ENCODE data around the gene NTN1.
A peak's percentile ranks its signal among the peaks of the same experiment; 100 is the strongest.

The NTN1 gene

GRCh38 chr17:9057310-9057709 is 36.0 kb downstream of the NTN1 start:
- Histone ChIP-seq H3K9me3 (replicated peaks in 1 of 11) (no peaks in the 10 kb centered on the region), H3K4me2 (no peak overlapping the region), H3K27ac (no peak overlapping the region), H3K36me3 (no peaks in the 10 kb centered on the region), H4K20me1 (no peaks in the 10 kb centered on the region), H3K4me3 (no peak overlapping the region), H3K27me3 (no peaks in the 10 kb centered on the region), H3K4me1 (no peaks in the 10 kb centered on the region), H3K9ac (no peak overlapping the region)
- TF ChIP-seq Cebpa-rat (IDR thresholded peaks at IDR 0.05): no peak

DNA sequence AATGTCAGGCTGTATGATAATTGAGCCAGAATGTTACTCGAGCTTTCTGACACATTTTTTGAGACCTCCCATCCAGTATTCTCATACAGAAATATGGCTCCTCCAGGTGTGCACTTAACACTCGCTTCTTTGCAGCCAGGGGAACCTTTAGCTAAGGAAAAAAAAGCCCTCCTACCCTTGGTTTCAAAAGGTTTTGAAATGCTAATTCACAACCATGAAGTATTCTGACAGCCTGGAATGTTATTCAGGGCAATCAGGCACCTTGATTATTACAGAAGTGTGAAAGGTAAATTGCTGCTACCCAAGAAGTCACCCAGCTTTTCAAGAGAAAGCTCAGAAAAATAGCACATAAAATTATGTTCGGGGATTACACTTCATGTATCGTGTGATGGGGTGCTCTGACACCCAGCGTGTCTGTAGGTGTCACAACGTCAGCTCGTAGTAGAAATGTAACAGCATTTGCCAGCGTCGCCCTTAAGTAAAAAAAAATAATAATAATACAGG is 41.1 kb downstream of the NTN1 start:
- Histone ChIP-seq H4K20me1 (no peaks in the 10 kb centered on the region), H3K27me3 (no peaks in the 10 kb centered on the region), H3K4me1 (no peaks in the 10 kb centered on the region), H3K27ac (no peak overlapping the region), H3K4me3 (no peak overlapping the region), H3K9ac (no peak overlapping the region), H3K36me3 (no peaks in the 10 kb centered on the region), H3K4me2 (no peak overlapping the region), H3K9me3 (replicated peaks in 1 of 11) (peaks cover 0 to 4% (median 0%) of the 10 kb centered on the region in 11 experiments; a peak in 1 of 22 replicates)
- no peak for TF ChIP-seq Cebpa-rat (IDR thresholded peaks at IDR 0.05)

DNA sequence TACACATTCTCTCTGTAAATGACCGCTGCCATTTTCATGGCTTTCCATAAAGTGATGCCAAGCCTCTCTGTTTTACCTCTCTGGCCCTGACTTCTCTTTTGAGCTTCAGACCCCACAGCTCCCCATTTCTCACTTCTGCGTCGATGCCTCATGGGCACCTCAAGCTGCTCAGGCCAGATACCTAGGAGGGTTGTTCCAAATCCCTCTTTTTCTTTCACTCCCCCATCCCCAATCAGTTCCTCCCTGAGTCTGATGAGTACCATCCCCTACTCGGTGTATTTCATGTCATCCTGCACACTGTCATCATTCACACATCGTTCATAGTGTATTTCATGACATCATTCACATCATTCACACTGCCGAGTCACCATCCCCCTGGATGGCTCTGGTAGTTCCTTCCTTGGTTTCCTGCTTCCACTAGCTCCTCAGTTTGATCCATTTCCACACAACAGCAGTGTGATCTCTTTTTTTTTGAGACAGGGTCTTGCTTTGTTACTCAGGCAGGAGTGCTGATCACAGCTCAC is 43.1 kb downstream of the NTN1 start:
- H3K9ac ChIP-seq: no peak overlapping the region
- H3K4me2 ChIP-seq: no peak overlapping the region
- no peak for TF ChIP-seq Cebpa-rat (IDR thresholded peaks at IDR 0.05)
- no peaks in the 10 kb centered on the region for H3K27me3 ChIP-seq
- H3K36me3 ChIP-seq: no peaks in the 10 kb centered on the region
- no peaks in the 10 kb centered on the region; a peak in 1 of 20 replicates for H3K4me1 ChIP-seq
- no peak overlapping the region for H3K27ac ChIP-seq
- no peak overlapping the region for H3K4me3 ChIP-seq
- peaks cover 0 to 4% (median 0%) of the 10 kb centered on the region in 11 experiments; a peak in 1 of 22 replicates for H3K9me3 ChIP-seq (replicated peaks in 1 of 11)
- no peaks in the 10 kb centered on the region for H4K20me1 ChIP-seq

GRCh38 chr17:9071016-9071415 is 49.7 kb downstream of the NTN1 start:
- Histone ChIP-seq H3K4me2 (peak overlapping the region in 3 of 11 experiments; percentile 18 to 43 (median 40); a peak in 4 of 22 replicates), H3K36me3 (no peaks in the 10 kb centered on the region), H3K9ac (no peak overlapping the region), H3K27ac (no peak overlapping the region), H3K4me1 (peaks cover 0 to 12% (median 4%) of the 10 kb centered on the region in 10 experiments; a peak in 9 of 20 replicates), H4K20me1 (no peaks in the 10 kb centered on the region), H3K27me3 (no peaks in the 10 kb centered on the region), H3K4me3 (no peak overlapping the region), H3K9me3 (replicated peaks in 1 of 11) (no peaks in the 10 kb centered on the region)
- TF ChIP-seq Cebpa-rat (IDR thresholded peaks at IDR 0.05): no peak

GRCh38 chr17:9071811-9072498 is 50.6 kb downstream of the NTN1 start:
- H3K36me3 ChIP-seq: no peaks in the 10 kb centered on the region
- no peak overlapping the region for H3K27ac ChIP-seq
- peaks cover 0 to 12% (median 5%) of the 10 kb centered on the region in 10 experiments; a peak in 11 of 20 replicates for H3K4me1 ChIP-seq
- H3K27me3 ChIP-seq: 0 out of 22 replicates have a peak, but pooled peaks cover 0 to 2% (median 0%) of the 10 kb centered on the region in 11 experiments
- TF ChIP-seq Cebpa-rat (IDR thresholded peaks at IDR 0.05): no peak
- no peaks in the 10 kb centered on the region for H3K9me3 ChIP-seq (replicated peaks in 1 of 11)
- peak overlapping the region in 1 of 11 experiments; percentile 27; a peak in 3 of 22 replicates for H3K4me2 ChIP-seq
- no peaks in the 10 kb centered on the region for H4K20me1 ChIP-seq
- H3K9ac ChIP-seq: no peak overlapping the region
- no peak overlapping the region for H3K4me3 ChIP-seq

DNA sequence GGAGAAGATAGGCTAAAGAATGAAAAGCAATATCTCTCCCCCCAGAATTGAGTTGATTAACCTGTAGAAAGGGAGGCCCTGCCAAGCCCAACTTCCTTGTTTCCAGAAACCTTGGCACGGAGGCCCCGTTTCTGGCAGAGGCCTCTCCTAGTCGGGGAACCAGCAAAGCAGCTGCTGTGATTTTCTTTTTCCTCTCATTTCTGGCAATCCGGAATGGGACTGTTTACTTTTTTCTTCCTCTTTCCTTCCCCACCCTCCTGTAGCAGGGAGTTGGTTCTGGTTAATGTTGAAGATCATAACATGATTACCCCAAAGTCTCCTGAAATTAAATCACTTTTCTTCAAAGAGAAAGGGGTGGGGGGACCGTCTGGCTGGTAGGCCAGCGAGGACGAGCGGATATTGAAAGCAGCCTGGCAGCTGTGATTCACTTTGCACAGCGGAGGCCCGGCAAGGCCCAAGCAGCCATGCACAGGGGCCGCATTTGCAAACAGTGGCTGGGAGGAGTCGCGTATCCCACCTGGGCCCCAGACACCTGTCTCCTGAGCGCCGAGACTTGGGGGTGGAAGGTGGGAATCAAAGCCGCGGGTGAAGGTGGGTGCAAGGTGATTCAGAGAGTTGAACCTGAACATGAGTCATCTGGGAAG is 51.5 kb downstream of the NTN1 start:
- Histone ChIP-seq H3K4me3 (no peak overlapping the region), H3K9ac (no peak overlapping the region), H3K27ac (no peak overlapping the region), H3K4me2 (no peak overlapping the region), H3K4me1 (peaks cover 0 to 13% (median 5%) of the 10 kb centered on the region in 10 experiments; a peak in 11 of 20 replicates), H4K20me1 (no peaks in the 10 kb centered on the region), H3K36me3 (no peaks in the 10 kb centered on the region), H3K9me3 (replicated peaks in 1 of 11) (0 out of 22 replicates have a peak, but pooled peaks cover 0 to 3% (median 0%) of the 10 kb centered on the region in 11 experiments), H3K27me3 (peaks cover 0 to 8% (median 0%) of the 10 kb centered on the region in 11 experiments; a peak in 7 of 22 replicates)
- TF ChIP-seq Cebpa-rat (IDR thresholded peaks at IDR 0.05): no peak

- Histone ChIP-seq H3K9me3 (replicated peaks in 1 of 11) (peaks cover 0 to 16% (median 4%) of the 10 kb centered on the region in 11 experiments; a peak in 12 of 22 replicates), H3K4me1 (peaks cover 0 to 18% (median 5%) of the 10 kb centered on the region in 10 experiments; a peak in 11 of 20 replicates), H3K9ac (no peak overlapping the region), H3K4me3 (no peak overlapping the region), H4K20me1 (no peaks in the 10 kb centered on the region), H3K36me3 (no peaks in the 10 kb centered on the region), H3K27me3 (peaks cover 0 to 16% (median 5%) of the 10 kb centered on the region in 11 experiments; a peak in 9 of 22 replicates), H3K4me2 (no peak overlapping the region), H3K27ac (no peak overlapping the region)
- no peak for TF ChIP-seq Cebpa-rat (IDR thresholded peaks at IDR 0.05)
These were observed 52.8 kb downstream of the NTN1 start for GRCh38 chr17:9074131-9074530.

DNA sequence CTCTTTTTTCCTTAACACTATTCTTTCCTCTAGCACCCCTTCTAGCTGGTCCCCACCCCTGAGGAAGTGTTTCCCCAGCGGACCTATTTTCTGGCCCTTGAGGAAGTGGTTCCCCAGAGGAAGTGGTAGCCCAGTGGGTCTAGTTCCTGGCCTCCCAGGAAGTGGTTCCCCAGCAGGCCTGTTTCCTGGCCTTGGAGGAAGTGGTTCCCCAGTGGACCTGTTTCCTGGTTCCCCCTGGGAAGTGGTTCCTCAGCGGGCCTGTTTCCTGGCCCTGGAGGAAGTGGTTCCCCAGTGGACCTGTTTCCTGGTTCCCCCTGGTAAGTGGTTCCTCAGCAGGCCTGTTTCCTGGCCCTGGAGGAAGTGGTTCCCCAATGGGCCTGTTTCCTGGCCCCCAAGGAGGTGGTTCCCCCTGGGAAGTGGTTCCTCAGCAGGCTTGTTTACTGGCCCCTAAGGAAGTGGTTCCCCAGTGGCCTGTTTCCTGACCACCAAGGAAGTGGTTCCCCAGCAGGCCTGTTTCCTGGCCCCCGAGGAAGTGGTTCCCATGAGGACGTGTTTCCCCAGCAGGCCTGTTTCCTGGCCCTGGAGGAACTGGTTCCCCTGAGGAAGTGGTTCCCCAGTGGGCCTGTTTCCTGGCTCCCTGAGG is 58.3 kb downstream of the NTN1 start:
- Histone ChIP-seq H3K36me3 (no peaks in the 10 kb centered on the region), H3K27ac (peak overlapping the region in 9 of 11 experiments; percentile 11 to 77 (median 40); a peak in 13 of 22 replicates), H3K9me3 (replicated peaks in 1 of 11) (peaks cover 9 to 36% (median 20%) of the 10 kb centered on the region in 11 experiments)

More for the DNA sequence above, 58.3 kb downstream of the NTN1 start:
- no peak for TF ChIP-seq Cebpa-rat (IDR thresholded peaks at IDR 0.05)
- peaks cover 0 to 19% (median 0%) of the 10 kb centered on the region in 10 experiments; a peak in 5 of 20 replicates for H3K4me1 ChIP-seq
- 0 out of 22 replicates have a peak overlapping the region, but pooled peaks of 1 of the 11 experiments have one; percentile 31 for H3K9ac ChIP-seq
- H3K4me2 ChIP-seq: no peak overlapping the region
- H3K4me3 ChIP-seq: no peak overlapping the region
- H4K20me1 ChIP-seq: peaks cover 0 to 8% (median 0%) of the 10 kb centered on the region in 11 experiments; a peak in 1 of 22 replicates
- peaks cover 0 to 23% (median 5%) of the 10 kb centered on the region in 11 experiments; a peak in 10 of 22 replicates for H3K27me3 ChIP-seq
